GM21367 (cell line): ENCODE results near the gene PPP2R2C.

Source experiments
- ATAC-seq: cut with Tn5 transposase; IDR thresholded peaks from one replicate; pipeline ENCODE4 v1.9.1; 2021; ENCODE audit not compliant: unreplicated experiment

Gene PPP2R2C

DNA sequence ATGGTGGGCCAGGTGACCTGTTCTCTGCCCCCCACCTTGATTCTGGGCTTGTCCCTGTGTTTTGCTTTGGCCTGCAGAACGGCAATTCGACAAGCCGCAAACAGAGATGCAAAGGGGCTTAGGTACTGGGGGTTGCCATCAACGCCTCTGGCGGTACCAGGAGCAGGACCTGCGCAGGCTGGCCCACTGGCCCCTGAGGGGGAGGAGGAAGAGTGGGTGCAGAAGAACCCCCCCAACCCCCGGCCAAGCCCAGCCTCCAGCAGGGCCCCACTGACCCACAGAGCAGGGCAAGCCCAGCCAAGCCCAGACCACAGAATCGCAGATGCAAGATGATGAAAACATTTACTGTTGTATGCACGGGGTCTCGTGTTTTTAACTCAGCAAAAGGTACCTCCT, 89.4 kb downstream of the PPP2R2C start:
- no peak for ATAC-seq

DNA sequence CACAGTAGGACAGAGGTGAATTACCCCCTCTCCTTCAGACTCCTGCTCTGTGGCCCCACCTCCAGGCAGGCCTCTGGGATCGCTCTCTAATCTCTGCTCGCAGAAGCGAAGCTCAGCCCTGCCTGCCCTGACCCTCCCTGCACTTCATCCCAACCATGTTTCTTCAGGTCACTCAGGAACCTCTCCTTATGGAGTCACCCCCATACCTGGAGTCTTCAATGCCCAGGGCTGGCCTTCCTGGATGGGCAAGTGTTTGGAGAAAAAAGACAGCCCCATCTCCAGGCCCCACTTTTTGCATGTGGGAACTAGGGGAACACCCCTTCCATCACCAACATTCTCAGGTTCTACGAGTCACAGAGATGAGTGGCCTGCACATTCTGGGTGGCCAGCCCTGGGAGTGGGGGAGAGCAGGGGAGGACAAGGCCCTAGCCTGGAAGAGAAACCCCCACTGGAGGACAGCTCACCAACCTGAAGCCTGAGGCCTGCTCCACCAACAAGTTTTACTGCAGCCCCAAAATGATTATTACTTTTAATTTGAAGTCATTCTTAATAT, 90.8 kb downstream of the PPP2R2C start:
- ATAC-seq = no peak

DNA sequence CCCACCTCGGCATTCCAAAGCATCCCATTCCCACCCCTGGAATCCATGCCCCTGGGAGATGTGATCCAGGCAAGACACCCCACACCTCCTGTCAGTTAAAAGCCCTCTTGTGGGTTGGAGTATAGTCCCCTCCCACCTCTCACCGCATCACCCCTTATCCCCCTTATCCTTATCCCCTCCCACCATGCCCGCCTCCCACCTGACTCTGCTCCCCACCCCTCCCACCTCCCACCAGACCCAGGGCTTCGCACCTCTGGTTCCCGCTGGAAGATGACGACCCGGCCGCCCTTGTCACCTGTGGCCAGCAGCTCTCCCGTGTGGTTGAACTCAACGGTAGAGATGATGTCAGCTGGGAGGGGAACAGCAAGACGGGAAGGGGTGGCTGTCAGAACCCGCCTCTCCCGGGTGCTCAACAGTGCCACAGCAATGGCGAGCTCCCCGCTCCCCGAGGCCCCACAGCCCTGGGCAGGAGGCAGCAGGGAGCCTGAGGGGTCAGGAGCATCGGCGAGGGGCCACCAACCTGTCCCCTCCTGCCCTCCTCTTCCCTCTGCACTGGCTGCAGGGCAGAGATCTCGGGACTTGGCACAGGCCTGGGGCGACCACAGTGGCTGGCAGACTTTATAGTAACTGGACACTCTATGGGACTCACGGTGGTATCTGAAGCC, 91.5 kb downstream of the PPP2R2C start:
- ATAC-seq = no peak

DNA sequence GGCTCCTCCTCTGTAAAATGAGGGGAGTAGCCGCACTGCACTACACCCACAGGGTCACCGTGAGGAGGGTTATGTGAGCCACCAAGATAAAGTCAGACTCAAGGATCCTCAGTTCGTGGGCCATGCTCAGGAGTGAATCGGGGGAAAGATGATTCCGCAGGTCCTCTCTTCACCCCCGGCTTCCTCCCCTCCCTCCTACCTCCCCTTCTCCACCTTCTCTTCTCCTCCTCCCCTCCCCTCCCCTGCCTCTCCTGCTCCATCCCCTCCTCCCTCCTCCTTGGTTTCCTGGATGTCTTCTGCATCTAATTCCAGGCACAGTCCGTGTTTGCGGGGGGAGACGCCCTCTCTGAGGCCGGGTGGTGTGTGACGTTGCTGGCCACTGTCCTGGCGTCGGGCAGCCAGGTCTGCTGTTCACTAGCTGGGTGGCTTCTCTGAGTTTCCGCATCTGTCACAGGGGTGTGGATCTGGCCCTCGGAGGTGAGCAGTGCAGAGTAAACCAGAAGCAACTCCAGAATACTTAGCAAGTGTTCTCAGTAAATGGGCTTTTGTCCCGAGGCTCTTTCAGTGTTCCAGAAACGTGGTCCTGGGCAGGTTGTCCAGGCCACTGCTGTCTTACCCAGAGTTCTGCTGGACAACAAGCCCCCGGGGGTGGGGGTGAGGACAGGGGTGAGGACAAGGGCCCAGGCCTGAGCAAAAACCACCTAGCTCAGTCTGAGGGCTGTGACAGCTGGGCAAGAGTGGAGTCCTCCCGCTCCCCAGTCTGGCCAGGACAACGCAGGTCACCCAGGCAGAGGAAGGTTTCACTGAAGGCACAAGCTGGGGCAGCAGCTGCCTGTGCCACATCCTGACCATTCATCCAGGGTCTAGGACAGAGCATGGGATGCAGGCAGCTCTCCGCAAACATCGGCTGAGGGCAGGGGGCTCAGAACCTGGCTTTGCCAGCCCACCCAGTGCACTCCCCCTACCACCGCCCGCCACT, 92.4 kb downstream of the PPP2R2C start:
- no peak for ATAC-seq

DNA sequence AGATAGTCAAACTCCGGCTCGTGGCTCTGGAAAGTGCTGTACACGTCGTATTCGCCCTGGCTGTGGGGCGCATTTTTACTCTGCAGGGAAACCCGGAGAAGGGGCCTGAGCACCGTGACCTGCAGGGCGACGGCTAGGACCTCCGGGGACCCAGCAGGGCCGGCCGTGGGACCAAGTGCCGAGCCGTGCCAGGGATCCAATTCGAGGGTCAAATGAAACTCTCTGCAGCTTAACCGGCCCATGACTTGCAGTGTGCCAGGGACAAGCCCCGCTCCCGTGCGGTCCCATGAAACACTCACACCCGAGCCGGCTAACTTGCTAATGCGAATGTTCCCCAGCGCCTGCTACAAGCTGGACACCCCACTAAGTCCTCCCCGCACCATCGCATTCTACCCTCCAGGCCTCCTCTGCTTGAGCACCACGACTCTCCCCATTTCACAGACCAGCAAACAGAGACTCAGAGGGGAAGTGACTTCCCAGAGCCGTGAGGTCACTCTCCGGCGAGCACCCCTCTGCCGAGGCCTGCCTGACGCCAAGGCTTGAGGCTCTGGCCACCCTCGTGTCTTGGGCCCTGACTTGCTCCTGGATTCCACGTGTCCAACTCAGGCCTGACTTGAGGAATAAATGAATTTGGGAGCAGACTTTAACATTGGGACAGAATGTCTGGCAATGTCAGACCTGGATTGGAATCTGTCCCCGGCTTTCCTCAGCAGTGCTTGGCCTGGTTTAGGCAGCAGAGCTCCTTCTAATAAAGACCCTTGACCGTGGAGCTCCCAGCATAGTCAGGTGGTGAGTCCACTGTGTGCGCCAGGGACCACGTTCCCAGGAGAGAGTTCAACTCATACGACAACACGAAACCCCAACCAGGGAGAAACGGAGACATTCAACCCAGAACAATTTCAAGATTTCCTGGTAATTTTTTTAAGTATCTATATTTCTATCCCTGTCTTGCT, 93.6 kb downstream of the PPP2R2C start:
- ATAC-seq = no peak

DNA sequence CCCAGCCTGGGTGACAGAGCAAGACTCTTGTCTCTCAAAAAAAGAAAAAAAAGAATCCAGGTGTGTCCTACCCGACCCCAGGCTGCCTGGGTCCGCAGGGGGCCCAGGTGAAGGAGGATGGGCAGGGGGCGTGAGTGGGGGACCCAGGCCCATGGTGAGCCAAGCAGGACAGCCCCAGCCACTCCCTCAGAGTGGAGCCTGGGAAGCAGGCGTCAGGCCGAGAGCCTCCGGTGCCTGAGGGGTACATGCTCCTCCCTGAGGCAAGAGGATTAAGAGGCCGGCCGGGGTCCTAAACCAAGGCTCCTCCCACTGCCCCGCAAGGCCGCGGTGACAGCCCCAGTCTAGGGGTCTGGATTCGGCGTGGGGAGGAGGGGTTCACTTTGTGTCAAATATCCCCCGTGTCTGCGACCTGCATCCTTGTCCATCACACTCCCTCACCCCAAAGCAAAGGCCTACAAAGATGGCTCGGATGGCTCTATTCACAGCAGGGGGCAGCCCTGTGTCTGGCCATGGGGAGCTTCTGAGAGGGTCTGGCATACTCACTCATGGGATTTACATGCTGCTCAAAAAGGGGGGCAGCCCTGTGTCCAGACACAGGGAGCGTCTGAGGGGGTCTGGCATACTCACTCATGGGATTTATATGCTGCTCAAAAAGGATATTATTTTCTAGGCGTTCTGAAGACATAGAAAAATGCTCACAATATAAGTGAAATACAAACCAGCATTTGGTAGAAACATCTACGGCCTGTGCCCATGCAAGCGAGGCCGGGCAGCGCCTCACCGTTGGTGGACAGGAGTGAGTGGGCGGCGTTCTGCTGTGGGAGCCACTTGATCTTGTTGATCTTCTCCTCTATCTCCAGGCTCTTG, 94.6 kb downstream of the PPP2R2C start:
- ATAC-seq = no peak

DNA sequence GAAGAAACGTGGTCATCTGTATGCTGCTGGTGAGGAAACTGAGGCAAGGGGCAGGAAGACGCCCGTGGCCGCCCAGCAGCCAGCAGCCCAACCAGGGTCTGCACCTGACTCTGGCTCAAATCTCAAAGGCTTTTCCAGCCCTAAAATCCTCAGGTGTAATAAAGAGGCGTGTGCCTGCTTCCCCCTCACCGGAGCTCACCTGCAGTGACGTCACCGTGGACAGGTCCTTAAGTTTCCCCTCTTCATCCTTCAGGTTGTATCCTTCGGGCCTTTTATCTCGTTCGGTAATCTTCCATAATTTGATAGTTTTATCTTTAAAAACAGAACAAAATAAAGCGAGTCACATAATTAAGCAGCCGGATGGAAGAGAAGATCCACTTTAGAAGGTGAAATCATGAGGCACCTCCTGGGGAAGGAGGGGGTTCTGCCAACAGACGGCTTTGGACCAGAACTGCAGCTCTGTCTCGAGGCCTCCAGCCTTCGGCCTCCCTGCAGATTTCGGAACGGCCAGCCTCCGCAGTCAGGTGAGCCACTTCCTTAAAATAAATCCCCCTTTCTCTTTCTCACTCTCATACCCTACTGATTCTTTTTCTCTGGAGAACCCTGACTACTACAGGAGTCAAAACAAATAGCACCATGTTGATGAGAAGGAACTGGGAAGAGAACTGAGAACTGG, 96.7 kb downstream of the PPP2R2C start:
- no peak for ATAC-seq

DNA sequence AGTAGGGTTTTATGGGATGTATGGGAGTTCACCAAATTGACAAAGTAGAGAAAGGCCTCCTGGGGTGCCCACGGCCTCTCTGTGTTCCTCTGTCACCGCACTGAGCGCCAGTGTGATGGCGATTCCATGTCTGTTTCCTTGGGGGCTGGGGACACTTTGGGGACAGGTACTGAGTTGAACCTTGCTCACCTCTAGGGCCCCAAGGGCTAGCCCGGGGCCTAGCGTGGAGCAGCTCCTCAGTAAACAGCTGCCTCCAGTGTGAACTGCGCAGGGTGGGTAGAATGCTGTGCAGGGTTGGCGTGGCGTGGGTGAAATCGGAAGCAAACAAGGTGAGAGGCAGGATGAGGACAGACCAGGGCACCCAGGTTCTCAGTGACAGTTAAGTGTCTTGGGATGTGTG, 97.8 kb downstream of the PPP2R2C start:
- no peak for ATAC-seq

DNA sequence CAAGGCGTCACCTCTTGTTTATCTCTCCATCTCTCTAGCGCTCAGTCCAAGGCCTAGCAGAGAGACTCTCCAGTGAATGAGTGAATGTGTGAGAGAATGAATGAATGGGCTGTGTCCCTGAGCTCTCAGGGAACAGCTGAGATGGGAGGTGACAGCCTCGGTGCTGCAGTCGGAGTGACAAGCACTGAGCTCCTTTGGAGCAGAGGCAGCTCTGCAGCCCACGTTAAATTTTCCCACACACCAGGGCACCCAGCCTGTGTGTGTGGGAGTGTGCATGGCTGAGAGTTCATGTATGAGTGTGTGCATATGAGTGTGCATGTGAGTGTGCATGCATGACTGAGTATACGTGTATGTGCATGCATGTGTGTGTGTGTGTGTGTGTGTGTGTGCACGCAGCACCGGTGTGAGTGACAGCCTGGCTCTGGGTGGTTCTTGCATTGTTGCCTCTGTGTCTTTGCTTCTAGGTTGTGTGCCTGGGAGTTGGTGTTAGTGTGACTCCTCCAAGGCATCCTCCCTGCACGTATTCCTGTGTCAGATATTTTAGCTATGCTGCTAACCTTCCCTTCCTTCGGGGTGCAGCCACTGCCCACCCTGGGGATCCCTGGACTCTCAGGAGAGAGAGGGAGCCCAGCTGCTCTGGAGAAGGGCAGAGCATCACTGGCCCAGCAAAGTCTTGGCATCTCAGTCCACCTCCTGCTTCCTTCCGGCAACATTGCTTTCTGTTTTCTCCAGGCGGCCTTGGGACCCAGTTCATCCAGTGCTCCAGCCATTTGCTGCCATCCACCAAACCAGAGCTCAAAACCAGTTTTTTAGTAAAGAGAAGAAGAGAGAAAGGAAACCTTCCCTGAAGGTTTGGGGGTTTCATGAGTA, 98.6 kb downstream of the PPP2R2C start:
- ATAC-seq = no peak

DNA sequence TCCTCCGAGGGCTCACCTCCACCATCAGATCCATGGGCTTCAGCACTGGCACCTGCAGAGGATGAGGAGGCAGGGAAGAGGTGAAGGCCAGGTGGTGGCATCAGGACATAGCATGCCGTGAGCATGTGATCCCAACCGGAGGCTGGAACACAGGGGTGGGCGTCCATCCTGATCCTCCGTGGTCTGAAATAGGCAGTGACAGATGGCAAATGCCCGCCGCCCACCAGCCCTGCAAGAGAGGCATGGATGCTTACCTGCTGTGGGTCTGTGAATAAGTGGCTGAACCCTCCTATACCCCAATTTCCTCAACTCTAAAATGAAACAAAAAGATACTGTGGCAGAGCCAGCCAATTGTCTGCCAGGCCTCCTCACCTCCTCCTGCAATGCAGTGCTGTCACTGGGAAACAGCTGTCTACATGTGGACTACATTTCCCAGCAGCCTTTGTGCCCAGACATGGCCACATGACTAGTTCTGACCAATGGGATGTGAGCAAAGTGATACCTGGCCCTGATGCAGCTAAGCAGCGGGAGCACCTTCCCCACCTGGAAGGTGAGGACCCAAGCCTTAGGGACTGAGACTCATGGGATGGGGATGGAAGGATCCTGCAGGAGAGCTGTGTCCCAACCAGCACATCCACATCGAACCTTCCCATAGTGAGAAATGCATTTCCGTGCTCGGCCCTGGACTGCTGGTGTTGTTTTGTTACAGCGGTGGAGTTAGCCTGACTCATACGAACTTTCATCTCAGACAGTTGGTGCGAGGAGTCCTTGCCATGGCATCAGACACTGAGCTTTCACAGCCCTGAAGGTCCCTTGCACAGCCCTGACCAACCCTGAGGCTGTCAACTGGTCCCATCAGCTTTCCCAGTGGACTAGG, 99.5 kb downstream of the PPP2R2C start:
- ATAC-seq = no peak

DNA sequence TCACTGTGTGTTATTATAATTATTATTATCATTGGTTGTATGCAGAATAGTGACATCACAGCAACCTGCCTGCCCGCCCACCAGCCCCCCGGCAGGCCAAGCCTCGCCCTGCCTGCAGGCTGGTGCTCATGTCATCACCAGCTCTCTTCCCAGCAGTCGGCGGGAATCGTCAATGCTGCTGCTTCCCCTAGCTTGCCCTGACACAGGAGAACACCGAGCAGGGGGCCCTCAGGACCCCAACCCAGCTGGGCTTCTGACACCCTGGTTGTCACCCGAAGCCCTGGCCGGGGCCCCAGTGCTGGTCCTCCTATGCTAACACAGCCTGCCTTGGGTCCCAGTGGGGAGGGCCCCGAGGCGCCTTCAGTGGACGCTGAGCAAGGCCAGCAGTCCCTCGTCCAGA, 100.6 kb downstream of the PPP2R2C start:
- ATAC-seq = no peak

DNA sequence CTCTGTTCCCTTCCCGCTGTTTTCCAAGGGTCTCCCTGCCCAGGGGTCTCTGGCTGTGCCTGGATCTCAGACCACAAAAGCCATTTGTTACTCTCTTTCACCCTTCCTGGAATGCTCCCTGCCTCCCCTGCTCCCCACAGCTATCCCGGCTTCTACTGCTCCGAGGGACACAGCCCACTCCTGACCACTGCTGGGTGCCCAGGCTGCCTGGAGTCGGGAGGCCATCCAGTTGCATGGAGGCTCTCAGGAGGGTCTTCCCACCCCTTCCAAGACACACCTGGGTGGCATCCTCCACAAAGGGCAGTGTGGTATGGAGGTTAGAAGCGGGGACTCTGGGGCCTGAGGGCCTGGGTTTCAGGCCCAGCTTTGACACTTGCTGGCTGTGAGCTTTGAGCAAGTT, 101.1 kb downstream of the PPP2R2C start:
- ATAC-seq = no peak

DNA sequence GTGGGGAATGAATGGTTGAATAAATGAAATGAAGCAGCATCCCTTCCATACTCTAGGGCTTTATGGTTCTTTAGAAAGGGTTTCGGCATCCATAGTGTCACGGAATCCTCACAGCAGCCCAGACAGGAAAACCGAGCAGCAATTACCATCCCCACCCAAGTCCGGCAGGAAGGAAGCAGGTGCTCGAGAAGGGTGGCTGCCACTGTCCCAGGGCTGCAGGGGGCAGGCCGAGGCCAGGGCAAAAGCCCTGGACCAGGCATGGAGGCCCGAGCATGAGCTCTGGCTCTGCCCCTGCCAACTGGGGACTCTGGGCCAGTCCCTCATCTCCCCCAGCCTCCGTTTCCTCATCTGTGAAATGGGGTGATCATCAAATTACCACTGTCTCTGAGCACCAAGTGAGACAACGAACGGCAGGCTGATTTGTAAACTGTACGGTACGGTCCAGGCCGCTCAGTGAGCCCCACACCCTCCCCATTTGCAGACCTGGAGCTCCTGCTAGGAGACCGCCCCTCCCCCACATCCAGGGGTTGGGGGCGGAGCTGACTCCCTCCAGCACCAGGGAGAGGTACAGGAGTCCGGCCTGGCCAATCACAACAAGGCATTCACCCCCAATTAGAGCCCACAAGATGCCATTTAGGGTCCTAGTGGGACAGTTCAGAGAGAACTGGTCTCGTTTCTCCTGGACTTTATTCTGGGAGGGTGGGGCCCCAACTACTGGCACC, 102.3 kb downstream of the PPP2R2C start:
- ATAC-seq = no peak

DNA sequence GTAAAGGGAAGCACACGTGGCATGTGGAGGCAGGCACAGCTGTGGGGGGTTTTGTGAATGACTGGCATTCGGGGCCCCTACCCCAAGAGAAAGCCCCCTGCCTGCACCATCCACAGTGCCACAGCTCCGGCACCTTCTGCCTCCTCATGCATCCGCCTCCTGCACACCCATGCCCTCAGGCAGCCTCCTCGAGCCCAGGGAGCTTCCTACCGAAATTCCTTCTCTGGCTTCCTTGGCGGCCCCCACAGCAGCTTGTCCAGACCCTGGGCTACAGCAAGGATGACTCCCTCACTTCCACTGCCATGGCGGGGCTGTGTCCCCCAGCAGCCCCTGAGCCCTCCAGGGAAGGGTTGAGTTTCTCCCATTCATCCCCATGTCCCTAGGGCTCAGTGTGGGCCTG, 102.9 kb downstream of the PPP2R2C start:
- no peak for ATAC-seq

DNA sequence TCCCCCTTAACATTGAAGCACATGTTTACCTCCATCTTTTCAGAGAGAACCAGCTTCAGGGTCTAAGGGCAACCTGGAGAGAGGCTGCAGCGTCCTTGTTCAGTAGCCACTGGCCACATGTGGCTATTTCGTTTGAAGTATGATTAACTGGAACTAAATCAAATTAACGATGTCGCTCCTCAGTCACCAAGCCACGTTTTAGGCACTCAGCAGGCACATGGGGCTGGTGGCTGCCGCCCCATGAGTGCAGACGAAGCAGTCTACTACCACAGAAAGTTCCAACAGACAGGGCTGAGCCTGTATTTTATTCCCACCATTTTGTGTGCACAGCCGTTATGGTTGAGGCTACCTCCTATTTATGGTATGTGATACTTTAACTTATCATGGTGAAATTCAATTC, 103.4 kb downstream of the PPP2R2C start:
- ATAC-seq = no peak

DNA sequence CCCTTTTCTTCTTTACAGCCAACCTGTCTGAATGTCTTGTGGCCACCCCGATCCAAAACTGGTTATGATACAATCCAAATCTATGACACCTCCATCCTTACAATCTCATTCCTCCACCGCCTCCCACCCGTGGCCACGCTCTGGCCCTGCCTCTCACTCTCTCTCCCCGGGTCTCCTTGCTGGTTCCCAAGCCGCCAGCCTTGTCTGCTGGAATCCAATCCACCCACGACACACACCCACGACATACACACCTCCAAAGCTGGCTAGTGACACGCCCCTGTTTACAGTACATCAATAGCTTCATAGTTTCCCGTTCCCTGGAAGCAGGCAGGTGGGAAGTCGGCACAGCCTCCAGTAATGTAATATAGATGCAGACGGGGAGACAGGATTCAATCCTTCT, 103.8 kb downstream of the PPP2R2C start:
- ATAC-seq = no peak

DNA sequence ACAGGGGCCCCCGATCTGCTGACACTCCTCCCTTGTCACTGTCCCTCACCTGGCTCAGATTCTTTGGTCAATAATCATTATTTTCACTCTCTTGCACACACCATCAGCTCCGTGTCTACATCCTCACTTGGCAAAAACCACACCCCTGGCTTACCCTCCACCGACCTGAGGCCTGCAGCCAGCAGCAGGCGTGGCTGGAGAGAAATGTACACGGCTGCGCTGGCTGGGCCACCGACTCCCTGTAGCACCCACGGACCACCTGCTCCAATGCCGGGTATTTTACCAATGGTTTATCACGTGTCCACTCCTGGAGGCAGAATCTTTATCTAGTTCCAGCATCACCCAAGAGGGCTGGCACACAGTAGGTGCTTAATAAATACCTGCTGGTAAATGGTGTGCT, 104.3 kb downstream of the PPP2R2C start:
- no peak for ATAC-seq
